SJCRH30 (cell line): ENCODE data around the gene PAFAH1B1. TPM values are rescaled to one million over a fixed set of nuclear protein-coding genes. Genes with fewer than 3 reads are reported as not detected.
"Not testable (repeated sequence)": the region's sequence is repeated elsewhere in the genome, so short reads cannot be mapped to it uniquely, and the experiment has no call there.

ENCODE experiments used
- DNase-seq, 2 experiments: peaks; one replicate each; pipeline ENCODE4 v3.0.0-alpha.2; 2015 to 2020
- H3K27ac ChIP-seq: fragments of 250-450 bp; sonication (Bioruptor Pico); 2 replicates; pipeline ENCODE4 v1.5.1; 2020; ENCODE audit warnings: mild to moderate bottlenecking, moderate library complexity
- H3K27me3 ChIP-seq: fragments of 250-450 bp; sonication (Bioruptor Pico); 2 replicates; pipeline ENCODE4 v1.5.1; 2020; ENCODE audit warnings: mild to moderate bottlenecking, moderate library complexity
- H3K36me3 ChIP-seq: fragments of 250-450 bp; sonication (Bioruptor Pico); 2 replicates; pipeline ENCODE4 v1.5.1; 2020; ENCODE audit warnings: mild to moderate bottlenecking, moderate library complexity
- H3K4me1 ChIP-seq: fragments of 250-450 bp; sonication (Bioruptor Pico); 2 replicates; pipeline ENCODE4 v1.5.1; 2020; ENCODE audit warnings: mild to moderate bottlenecking, moderate library complexity
- H3K4me3 ChIP-seq: fragments of 250-450 bp; sonication (Bioruptor Pico); 2 replicates; pipeline ENCODE4 v1.5.1; 2020; ENCODE audit warnings: mild to moderate bottlenecking, moderate library complexity
- H3K9me3 ChIP-seq: fragments of 250-450 bp; sonication (Bioruptor Pico); replicated peaks from 2 replicates; pipeline ENCODE4 v1.5.1; 2020; ENCODE audit warnings: mild to moderate bottlenecking, moderate library complexity
- total RNA-seq: library from RNA; depleted of rRNA; stranded (reverse); fragments of >200 nt; shearing (Covaris generic); gene quantifications from 2 replicates; pipeline ENCODE4 v1.2.3, GENCODE V29; 2014

PAFAH1B1 gene
- total RNA-seq, 1 experiment from 2014 or later, result 60.6 TPM

DNA sequence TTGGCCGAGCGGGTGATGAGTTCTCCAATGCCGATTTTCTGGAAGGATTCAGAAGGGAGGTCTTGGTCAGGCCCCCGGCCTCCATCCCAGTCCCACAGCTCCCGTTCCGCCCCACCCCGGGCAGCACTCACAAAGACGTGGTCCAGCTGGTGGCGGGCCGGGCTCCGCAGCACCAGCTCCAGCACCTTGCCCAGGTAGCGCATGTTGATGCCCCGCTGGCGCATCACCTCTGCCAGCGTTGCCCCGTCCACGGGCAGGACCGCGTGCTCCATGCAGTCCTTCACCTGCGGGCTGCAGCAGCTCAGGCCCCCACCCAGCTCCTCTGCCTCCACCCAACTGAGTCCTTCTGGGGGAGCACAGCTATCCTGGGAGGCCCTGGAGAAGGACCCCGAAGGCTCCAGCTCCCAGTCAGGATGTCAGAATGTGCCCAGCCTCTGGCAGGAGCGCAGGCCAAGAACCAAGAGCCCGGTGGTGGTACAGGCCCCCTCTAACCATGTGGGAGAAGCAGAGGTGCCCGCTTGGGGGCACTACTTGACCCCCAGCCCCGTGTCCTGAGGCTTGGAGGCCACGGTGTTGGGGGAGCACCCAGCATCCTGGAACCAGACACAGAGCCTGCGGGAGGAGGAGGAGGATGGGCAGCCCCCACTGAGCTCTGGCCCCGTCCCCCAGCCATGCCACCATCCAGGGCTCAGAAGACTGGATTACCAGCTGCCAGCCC is 101.9 kb downstream of the PAFAH1B1 start:
- no peak overlapping the region for H3K4me3 ChIP-seq
- no peak overlapping the region for H3K27ac ChIP-seq
- no peaks in the 10 kb centered on the region for H3K9me3 ChIP-seq
- no peaks in the 10 kb centered on the region for H3K4me1 ChIP-seq
- no peak for DNase-seq
- H3K36me3 ChIP-seq, result 0 out of 2 replicates have a peak, but pooled peaks cover 2% of the 10 kb centered on the region
- H3K27me3 ChIP-seq, result no peaks in the 10 kb centered on the region

DNA sequence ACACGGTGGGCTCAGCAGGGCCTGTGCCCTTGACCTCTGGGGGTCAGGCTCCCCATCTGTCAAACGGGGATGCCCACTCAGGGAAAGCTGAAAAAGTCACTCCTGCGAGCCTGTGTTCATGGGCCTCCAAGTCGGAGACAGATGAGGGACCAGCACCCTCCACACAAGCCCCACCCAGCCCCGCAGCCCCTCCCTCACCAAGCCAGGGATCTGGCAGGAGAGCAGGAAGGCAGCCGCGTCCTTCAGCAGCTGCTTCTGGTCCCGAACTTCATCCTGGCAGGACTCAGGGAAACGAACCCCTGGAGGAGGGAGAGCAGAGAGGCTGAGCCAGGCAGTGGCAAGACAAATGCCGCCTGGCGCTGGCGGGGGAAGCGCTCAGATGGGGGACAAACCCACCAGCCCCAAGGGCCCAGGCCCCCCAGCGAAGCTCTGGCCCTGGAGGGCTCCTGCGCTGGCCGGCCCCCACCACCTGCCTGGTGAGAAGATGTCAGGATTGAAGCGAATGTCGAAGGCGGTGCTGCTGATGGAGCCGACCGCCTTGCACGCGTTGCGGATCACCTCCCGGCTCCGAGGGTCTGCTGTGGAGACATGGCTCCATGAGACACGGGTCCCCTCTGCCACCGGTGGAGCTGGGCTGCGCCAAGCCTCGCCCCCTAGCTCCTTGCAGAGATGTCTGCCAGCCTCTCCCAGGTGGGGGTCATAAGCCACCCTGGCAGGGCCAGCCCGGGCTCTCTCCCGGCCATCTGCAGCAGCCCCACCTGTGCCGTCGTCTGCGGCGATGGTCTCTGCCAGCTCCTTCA is 102.7 kb downstream of the PAFAH1B1 start:
- no peaks in the 10 kb centered on the region for H3K27me3 ChIP-seq
- DNase-seq, result no peak
- 0 out of 2 replicates have a peak, but pooled peaks cover 2% of the 10 kb centered on the region for H3K36me3 ChIP-seq
- H3K4me1 ChIP-seq, result no peaks in the 10 kb centered on the region
- H3K27ac ChIP-seq, result no peak overlapping the region
- H3K9me3 ChIP-seq, result no peaks in the 10 kb centered on the region
- no peak overlapping the region for H3K4me3 ChIP-seq

DNA sequence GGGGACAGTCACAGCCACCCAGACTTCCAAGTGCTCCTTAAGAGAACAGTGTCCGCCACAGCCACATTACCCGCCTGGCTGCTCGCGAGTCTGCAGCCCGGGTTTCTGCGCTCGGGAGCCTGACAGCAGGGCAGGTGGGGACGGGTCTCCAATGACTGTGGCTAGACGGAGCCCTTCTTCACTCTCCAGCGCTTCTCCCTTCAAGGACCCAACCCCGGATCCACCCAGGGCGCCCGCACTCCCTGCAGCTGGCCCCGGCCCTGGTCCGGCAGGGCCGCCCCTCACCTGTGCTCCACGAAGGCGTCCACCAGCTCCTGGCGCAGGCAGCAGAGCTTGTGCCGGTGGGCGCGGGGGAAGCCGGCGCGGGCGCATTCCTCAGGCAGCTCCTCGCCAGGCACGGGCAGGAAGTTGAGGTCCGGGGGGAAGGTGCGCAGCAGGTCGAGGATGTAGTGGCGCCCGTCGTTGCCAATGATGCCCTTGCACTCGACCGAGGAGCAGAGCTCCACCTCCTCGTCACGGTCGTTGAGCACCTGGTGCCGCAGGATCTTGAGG is 104.2 kb downstream of the PAFAH1B1 start:
- H3K36me3 ChIP-seq, result 0 out of 2 replicates have a peak, but pooled peaks cover 2% of the 10 kb centered on the region
- H3K9me3 ChIP-seq, result no peaks in the 10 kb centered on the region

DNA sequence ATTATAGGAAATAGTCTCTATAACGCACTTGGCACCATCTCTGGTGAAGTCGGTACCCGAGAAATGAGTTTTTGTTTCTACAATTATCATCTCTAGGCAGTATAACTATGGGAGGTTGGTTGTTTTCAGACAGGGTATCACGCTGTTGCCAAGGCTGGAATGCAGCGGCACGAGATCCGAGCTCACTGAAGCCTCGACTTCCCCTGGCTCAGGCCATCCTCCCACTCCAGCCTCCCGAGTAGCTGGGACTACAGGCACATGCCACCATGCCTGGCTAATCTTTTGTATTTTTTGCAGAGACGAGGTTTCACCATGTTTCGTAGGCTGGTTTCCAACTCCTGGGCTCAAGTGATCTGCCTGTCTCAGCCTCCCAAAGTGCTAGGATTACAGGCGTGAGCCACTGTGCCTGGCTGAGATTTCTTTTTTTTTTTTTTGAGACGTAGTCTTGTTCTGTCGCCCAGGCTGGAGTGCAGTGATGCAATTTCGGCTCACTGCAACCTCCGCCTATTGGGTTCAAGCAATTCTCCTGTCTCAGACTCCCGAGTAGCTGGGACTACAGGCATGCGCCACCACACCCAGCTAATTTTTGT is 105.9 kb downstream of the PAFAH1B1 start:
- not testable (repeated sequence) for H3K4me1 ChIP-seq, H3K4me3 ChIP-seq, H3K27me3 ChIP-seq, DNase-seq, H3K27ac ChIP-seq, H3K36me3 ChIP-seq, H3K9me3 ChIP-seq

More for the DNA sequence above, 104.2 kb downstream of the PAFAH1B1 start:
- no peak overlapping the region for H3K27ac ChIP-seq
- no peaks in the 10 kb centered on the region for H3K4me1 ChIP-seq
- H3K4me3 ChIP-seq, result no peak overlapping the region
- DNase-seq, result no peak
- H3K27me3 ChIP-seq, result no peaks in the 10 kb centered on the region

DNA sequence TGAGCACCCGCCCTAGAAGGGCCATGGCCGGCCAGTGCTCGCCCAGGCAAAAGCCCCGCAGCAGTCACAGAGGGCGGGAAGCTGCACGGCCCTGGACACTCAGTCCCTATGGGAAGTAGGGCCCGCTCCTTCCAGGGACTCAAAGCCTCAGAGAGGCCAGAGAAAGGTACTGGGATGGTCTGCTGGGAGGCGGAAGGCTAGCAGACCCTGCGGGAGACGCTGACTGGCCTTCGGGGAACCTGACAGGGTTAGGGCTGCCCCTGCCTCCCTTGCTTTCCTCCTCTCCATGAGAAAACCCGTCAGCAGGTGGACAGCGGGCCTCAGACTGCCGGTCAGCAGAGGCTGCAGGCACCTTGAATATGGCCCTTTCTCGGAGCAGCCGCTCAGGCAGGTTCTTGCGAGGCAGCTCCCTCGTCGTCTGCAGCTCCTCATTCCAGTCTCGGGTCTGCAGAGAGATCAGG is 106.6 kb downstream of the PAFAH1B1 start:
- DNase-seq, result no peak
- H3K36me3 ChIP-seq, result 0 out of 2 replicates have a peak, but pooled peaks cover 2% of the 10 kb centered on the region
- H3K9me3 ChIP-seq, result no peaks in the 10 kb centered on the region
- H3K4me3 ChIP-seq, result no peak overlapping the region
- H3K4me1 ChIP-seq, result no peaks in the 10 kb centered on the region
- no peak overlapping the region for H3K27ac ChIP-seq
- H3K27me3 ChIP-seq, result no peaks in the 10 kb centered on the region

DNA sequence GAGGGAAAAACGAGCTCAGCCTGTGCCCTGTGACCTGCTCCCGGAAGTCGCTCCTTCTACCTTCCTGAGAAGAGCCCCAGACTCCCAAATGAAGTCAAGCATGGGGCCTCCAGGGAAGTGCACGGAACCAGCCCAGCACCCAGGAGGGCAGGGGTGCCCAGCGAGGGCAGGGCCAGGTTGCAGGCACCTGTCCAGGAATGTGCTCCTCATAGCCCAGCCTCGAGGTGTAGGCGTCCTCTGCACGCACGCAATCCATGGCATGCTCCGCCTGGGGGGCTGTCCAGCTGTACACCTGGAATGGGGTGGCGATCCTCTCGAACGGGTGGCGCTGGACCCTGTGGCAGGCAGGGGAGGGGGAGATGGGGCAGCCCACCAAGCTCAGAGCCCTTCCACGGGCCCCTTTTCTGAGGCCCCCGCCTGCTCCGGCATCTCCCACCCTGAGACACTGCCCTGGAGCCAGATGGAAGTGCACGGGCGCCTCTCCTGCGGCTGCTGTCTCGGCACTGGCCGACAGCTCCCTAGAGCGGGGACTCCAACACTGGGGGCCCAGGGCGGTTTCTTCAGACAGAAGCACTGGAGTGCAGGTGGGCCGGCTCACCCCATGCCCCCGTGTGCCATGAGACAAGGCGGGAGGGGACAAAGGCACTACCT is 107.2 kb downstream of the PAFAH1B1 start:
- no peaks in the 10 kb centered on the region for H3K27me3 ChIP-seq
- no peak overlapping the region for H3K27ac ChIP-seq
- 0 out of 2 replicates have a peak, but pooled peaks cover 2% of the 10 kb centered on the region for H3K36me3 ChIP-seq
- no peak for DNase-seq
- H3K4me1 ChIP-seq, result no peaks in the 10 kb centered on the region
- no peaks in the 10 kb centered on the region for H3K9me3 ChIP-seq
- no peak overlapping the region for H3K4me3 ChIP-seq

DNA sequence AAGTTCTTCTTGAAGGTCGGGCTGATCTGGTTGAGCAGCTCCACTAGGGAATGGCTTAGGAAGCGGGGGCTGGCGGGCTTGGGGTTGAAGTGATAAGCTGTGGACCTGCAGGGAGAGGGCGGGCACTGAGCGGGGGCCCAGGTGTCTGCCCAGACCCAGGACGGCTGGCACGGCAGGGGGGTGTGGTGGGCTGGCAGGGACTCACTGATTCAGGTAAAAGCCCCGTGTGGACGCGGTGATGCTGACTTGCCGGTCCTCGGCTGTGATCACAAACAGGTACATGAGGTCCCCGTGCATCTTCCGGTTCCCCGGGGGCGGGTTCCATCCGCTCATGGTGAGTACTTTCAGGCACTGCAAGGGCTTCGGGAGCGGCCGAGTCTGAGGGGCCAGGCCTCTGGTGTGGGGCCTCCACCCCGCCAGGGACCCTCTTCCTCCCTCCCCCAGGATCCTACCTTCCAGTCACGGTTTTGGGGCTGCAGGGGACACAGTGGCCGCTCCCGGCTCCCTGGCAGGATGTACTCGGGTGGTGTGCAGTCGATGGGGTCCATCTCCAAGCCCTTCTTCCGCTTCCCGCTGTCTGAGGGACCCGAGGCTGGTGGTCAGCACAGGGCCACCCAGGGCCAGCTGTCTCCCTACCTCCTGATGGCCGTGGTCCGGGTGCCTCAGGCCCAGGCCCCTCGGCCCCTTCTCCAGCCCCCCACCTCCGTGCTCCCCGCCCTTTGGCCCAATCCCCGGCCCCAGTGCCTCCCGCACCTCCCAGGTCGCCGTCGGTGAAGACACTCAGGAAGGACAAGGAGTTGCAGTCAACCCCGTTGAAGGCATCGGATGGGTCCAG is 107.9 kb downstream of the PAFAH1B1 start:
- 0 out of 2 replicates have a peak, but pooled peaks cover 2% of the 10 kb centered on the region for H3K36me3 ChIP-seq

DNA sequence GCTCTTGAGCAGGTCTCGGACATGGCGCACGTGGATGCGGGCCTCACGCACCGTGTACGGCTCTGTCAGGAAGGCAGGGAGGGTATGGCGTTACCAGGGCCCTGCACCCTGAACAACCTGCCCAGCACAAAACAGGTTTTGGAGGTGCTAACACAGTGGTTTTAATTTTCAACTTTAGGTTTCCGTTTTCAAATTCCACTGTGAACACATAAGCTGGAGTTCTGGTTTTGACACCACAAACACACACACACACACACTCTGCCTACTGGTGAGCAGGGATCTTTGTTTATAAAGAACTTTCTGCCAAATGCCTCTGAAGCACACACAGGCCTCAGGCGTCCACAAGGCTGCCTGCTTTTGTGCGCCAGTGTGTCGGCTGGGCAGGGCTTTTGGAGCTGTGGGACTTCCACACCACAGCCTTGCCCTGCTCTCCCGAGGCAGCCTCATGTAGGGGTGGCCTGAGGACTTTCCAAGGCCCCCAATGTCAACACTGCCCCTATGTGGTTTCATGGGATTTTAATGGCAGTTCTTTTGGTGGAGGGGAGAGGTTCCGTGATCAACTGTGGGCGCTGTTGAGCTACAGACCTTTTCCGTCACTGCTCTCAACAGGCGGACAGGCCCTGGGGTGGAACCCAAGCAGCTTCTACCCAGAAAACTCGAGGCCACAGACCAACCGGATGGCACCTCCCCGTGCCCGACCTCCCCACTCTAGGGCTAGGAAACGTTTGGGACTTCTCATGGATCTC is 108.7 kb downstream of the PAFAH1B1 start:
- no peak overlapping the region for H3K4me3 ChIP-seq
- no peak overlapping the region for H3K27ac ChIP-seq
- no peaks in the 10 kb centered on the region for H3K4me1 ChIP-seq
- H3K36me3 ChIP-seq, result 0 out of 2 replicates have a peak, but pooled peaks cover 2% of the 10 kb centered on the region
- no peaks in the 10 kb centered on the region for H3K9me3 ChIP-seq
- no peak for DNase-seq
- no peaks in the 10 kb centered on the region for H3K27me3 ChIP-seq

More for the DNA sequence above, 107.9 kb downstream of the PAFAH1B1 start:
- no peak for DNase-seq
- Histone ChIP-seq H3K9me3 (no peaks in the 10 kb centered on the region), H3K27ac (no peak overlapping the region), H3K4me1 (no peaks in the 10 kb centered on the region), H3K27me3 (no peaks in the 10 kb centered on the region), H3K4me3 (no peak overlapping the region)

DNA sequence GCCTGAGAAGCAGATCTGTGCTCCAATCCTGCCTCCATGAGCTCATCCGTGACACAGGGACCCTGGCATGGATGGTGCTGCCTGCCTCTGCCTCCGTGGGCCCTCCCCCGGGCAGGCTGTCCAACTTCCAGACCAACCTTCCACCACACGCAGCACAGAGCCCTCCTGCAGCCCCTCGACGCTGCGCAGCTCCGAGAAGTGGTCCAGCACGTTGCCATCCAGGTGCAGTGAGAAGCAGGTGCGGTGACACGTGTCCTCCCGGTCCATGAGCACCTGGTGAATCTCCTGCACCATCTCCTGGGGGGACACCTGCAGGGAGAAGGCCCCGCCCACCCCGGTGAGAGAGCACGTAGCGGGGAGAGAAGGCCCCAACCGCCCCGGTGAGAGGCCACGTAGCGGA is 109.7 kb downstream of the PAFAH1B1 start:
- Histone ChIP-seq H3K36me3 (0 out of 2 replicates have a peak, but pooled peaks cover 2% of the 10 kb centered on the region), H3K9me3 (no peaks in the 10 kb centered on the region)
- no peak for DNase-seq

DNA sequence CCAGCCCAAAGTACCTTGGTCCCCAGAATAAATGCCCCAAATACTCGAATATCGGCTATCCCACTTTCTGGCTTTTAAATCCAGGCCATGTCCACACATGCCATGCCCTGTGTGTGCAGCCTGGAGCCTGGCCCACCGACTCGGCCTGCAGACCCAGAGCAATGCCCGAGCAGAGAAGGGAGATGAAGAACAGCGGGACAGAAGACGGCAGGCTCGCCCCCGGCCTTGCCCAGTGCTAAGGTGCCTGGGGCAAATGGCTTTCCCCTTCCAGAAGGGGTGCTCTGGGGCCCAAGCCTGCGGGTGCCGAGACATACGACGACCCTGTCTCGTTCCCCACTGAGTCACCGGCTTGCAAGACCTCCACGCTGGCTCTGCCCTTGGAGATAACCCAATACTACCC is 110.2 kb downstream of the PAFAH1B1 start:
- H3K27ac ChIP-seq, result no peak overlapping the region
- H3K9me3 ChIP-seq, result no peaks in the 10 kb centered on the region
- H3K4me1 ChIP-seq, result no peaks in the 10 kb centered on the region
- 0 out of 2 replicates have a peak, but pooled peaks cover 2% of the 10 kb centered on the region for H3K36me3 ChIP-seq
- no peak for DNase-seq
- no peak overlapping the region for H3K4me3 ChIP-seq
- H3K27me3 ChIP-seq, result no peaks in the 10 kb centered on the region

More for the DNA sequence above, 109.7 kb downstream of the PAFAH1B1 start:
- Histone ChIP-seq H3K27me3 (no peaks in the 10 kb centered on the region), H3K27ac (no peak overlapping the region), H3K4me1 (no peaks in the 10 kb centered on the region), H3K4me3 (no peak overlapping the region)

DNA sequence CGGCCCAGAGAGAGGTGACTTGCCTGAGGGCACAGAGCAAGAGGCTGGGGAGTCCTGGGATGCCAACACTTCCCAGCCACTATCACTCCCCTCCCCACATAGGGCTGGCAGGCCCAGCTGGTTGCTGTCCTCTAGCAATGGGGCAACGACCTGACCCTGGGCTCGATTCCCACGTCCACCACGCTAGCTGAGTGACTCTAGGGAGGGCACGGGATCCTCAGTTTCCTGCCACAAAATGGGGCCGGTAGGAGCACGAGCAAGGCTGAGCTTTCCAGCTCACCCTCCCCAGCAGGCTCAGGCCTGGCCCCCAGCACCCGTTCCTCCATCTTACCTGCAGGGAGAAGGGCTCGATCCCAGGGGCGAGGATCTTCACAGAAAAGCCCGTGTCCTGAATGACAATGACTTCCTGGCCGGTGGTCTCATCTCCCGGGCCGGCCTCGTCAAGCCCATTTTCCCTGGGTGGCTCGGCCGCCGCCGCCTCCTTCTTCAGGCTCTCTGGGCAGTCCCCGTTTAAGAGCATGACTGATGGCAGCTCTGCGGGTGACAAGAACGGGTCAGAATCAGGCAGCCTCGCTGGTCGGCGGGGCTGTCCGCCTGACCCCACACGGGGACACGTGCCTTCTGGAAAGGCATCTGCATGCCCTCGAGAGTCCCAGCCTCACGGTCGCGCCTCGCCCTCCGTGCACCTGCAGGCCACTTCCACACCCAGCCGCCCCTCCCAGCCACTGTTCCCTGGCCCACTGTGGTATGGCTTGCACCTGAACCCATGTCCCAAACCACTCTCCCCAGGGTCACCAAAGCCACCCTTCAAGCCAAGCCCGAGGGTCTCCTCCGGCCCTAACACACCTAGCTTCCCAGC is 110.8 kb downstream of the PAFAH1B1 start:
- Histone ChIP-seq H3K9me3 (no peaks in the 10 kb centered on the region), H3K36me3 (0 out of 2 replicates have a peak, but pooled peaks cover 2% of the 10 kb centered on the region), H3K27ac (no peak overlapping the region), H3K4me3 (no peak overlapping the region), H3K27me3 (no peaks in the 10 kb centered on the region), H3K4me1 (no peaks in the 10 kb centered on the region)
- no peak for DNase-seq

DNA sequence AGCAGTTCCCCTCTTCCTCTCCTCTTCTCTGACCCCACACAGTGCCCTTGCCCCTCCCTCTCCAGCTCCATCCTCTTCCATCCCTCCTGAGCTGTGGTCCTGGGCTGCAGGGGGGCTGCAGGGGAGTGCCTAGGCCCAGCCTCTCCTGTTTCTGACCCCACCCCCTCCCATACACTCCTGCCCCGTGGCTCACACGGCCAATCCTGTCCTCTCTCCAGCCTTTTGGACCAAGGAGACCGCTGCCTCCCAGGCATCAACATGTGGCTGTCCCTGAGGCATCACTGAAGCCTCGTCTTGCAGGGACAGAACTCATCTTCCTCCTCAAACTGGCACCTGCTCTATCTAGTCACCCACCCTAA is 111.4 kb downstream of the PAFAH1B1 start:
- DNase-seq, result no peak
- H3K9me3 ChIP-seq, result no peaks in the 10 kb centered on the region

More for the DNA sequence above, 111.4 kb downstream of the PAFAH1B1 start:
- H3K27ac ChIP-seq, result no peak overlapping the region
- H3K4me1 ChIP-seq, result no peaks in the 10 kb centered on the region
- H3K36me3 ChIP-seq, result no peaks in the 10 kb centered on the region
- no peak overlapping the region for H3K4me3 ChIP-seq
- no peaks in the 10 kb centered on the region for H3K27me3 ChIP-seq
